HCT116 (cell line): ENCODE results near the gene KRTAP4-8. TPM values are rescaled to one million over a fixed set of nuclear protein-coding genes. Genes with fewer than 3 reads are reported as not detected.
"Not testable (repeated sequence)": the region's sequence is repeated elsewhere in the genome, so short reads cannot be mapped to it uniquely, and the experiment has no call there.

Experiments
- ATAC-seq: fragments of 200-7000 bp; cut with Tn5 transposase; 2 replicates; pipeline ENCODE4 v1.9.1; 2020; ENCODE audit warnings: mild to moderate bottlenecking, moderate library complexity
- BruUV-seq: library from RNA; stranded (reverse); fragments of 400-500 nt; replicated peaks from 2 replicates; lab custom pipeline; 2021; lab: Mats Ljungman, UMichigan
- CTCF ChIA-PET: fragments of 300-600 bp; sonication (Branson Sonifier 250); formaldehyde crosslinking; loops from one replicate; lab custom pipeline; 2021; ENCODE audit warnings: antibody characterized with exemption; lab: Charles Lee
- POLR2A ChIA-PET: fragments of 300-600, 350-600 bp; sonication (Branson Sonifier 250); formaldehyde crosslinking; loops from one replicate; lab custom pipeline; 2021; ENCODE audit warnings: antibody characterized with exemption; lab: Charles Lee
- RAD21 ChIA-PET, 2 experiments: fragments of 300-600 bp; sonication (Branson Sonifier 250); formaldehyde crosslinking; loops; one replicate each; lab custom pipeline; 2023; ENCODE audit warnings: low total read pairs in 2 of 2; ENCODE audit not compliant: uncharacterized antibody in 2 of 2, unreplicated experiment in 2 of 2, low non-redundant PET in 1 of 2; lab: Charles Lee
- DNase-seq: peaks from one replicate; pipeline ENCODE4 v3.0.0-alpha.2; 2010; ENCODE audit warnings: low read depth, low spot score
- H2AFZ ChIP-seq: fragments of 200-600 bp; shearing (Covaris generic), sonication (generic); 2 replicates; pipeline ENCODE4 v1.6.1; 2017; ENCODE audit warnings: low read depth, mixed run types, mixed read lengths, antibody characterized with exemption, low read length; ENCODE audit not compliant: poor library complexity, severe bottlenecking
- H3K27ac ChIP-seq: 2 replicates; pipeline ENCODE4 v1.5.1; 2012; ENCODE audit warnings: low read depth, low read length
- H3K27me3 ChIP-seq: fragments of 200-600 bp; sonication (generic); 2 replicates; pipeline ENCODE4 v1.6.1; 2016; ENCODE audit warnings: mixed run types, low read length, mixed read lengths; ENCODE audit not compliant: insufficient read depth
- H3K36me3 ChIP-seq, 2 experiments: fragments of 200-500 bp in 1 of 2; fragments of 200-600 bp in 1 of 2; sonication (Bioruptor generic) in 1 of 2; sonication (generic) in 1 of 2; 2 replicates each; pipeline versions ENCODE4 v1.5.1 to v1.6.1; 2014 to 2016; ENCODE audit warnings: low read length in 2 of 2, inconsistent platforms in 1 of 2, mixed read lengths in 1 of 2, mixed run types in 1 of 2; ENCODE audit not compliant: insufficient read depth in 2 of 2, control insufficient read depth in 1 of 2
- H3K4me1 ChIP-seq, 2 experiments: fragments of 200-600 bp in 1 of 2; sonication (generic) in 1 of 2; 2 replicates each; pipeline versions ENCODE4 v1.5.1 to v1.6.1; 2012 to 2017; ENCODE audit warnings: low read length in 2 of 2, inconsistent platforms in 1 of 2, mild to moderate bottlenecking in 1 of 2, mixed read lengths in 1 of 2, mixed run types in 1 of 2, moderate library complexity in 1 of 2; ENCODE audit not compliant: insufficient read depth in 2 of 2, control insufficient read depth in 1 of 2
- H3K4me2 ChIP-seq: fragments of 200-600 bp; sonication (generic); 2 replicates; pipeline ENCODE4 v1.6.1; 2017; ENCODE audit warnings: mixed run types, low read length, mixed read lengths
- H3K4me3 ChIP-seq, 2 experiments: fragments of 200-600 bp in 1 of 2; sonication (generic) in 1 of 2; replicated peaks in 1 of 2; 2 replicates each; pipeline ENCODE4 v1.5.1; 2011 to 2016; ENCODE audit warnings: low read length in 2 of 2, control low read depth in 1 of 2, low read depth in 1 of 2, mild to moderate bottlenecking in 1 of 2, mixed read lengths in 1 of 2, mixed run types in 1 of 2
- H3K79me2 ChIP-seq: fragments of 200-600 bp; sonication (generic); 2 replicates; pipeline ENCODE4 v1.6.1; 2017; ENCODE audit warnings: mild to moderate bottlenecking, mixed run types, low read length, moderate library complexity, mixed read lengths; ENCODE audit not compliant: insufficient read depth
- H3K9ac ChIP-seq: fragments of 200-600 bp; sonication (generic); 2 replicates; pipeline ENCODE4 v1.6.1; 2016; ENCODE audit warnings: low read length, mixed read lengths
- H3K9me2 ChIP-seq: fragments of 200-600 bp; sonication (generic), shearing (Covaris generic); 2 replicates; pipeline ENCODE4 v1.6.1; 2017; ENCODE audit warnings: mixed run types, mild to moderate bottlenecking, moderate library complexity; ENCODE audit not compliant: insufficient read depth
- H3K9me3 ChIP-seq, 2 experiments: fragments of 200-500 bp in 1 of 2; fragments of 200-600 bp in 1 of 2; sonication (Bioruptor generic) in 1 of 2; sonication (generic) in 1 of 2; 2 replicates each; pipeline ENCODE4 v1.6.1; 2014 to 2017; ENCODE audit warnings: low read length in 2 of 2, mixed read lengths in 2 of 2, inconsistent platforms in 1 of 2, low read depth in 1 of 2, mild to moderate bottlenecking in 1 of 2, mixed run types in 1 of 2, moderate library complexity in 1 of 2; ENCODE audit not compliant: control insufficient read depth in 1 of 2, insufficient read depth in 1 of 2
- H4K20me1 ChIP-seq: fragments of 200-600 bp; sonication (generic), shearing (Covaris generic); 2 replicates; pipeline ENCODE4 v1.6.1; 2017; ENCODE audit warnings: mixed run types, mild to moderate bottlenecking, moderate library complexity; ENCODE audit not compliant: insufficient read depth
- CBX3 ChIP-seq: IDR thresholded peaks from 2 replicates; pipeline ENCODE4 v1.6.1; 2012; ENCODE audit warnings: low read depth
- JUND ChIP-seq: IDR thresholded peaks from 2 replicates; pipeline ENCODE4 v1.6.1; 2012
- POLR2AphosphoS5 ChIP-seq: IDR thresholded peaks from 2 replicates; pipeline ENCODE4 v1.6.1; 2011; ENCODE audit warnings: mild to moderate bottlenecking, low read depth, low read length, moderate library complexity
- SP1 ChIP-seq: IDR thresholded peaks from 2 replicates; pipeline ENCODE4 v1.6.1; 2012; ENCODE audit warnings: low read depth
- intact Hi-C: fragments of 100-400 bp; cut with micrococcal nuclease; formaldehyde crosslinking; loops from 2 replicates; pipeline ENCODE4 v1.10.0; 2022
- total RNA-seq: library from RNA; stranded (reverse); gene quantifications from one replicate; pipeline ENCODE4 v1.2.1, GENCODE V29; 2021; ENCODE audit not compliant: unreplicated experiment

Gene KRTAP4-8
- total RNA-seq, 1 experiment from 2014 or later = not detected

GRCh38 chr17:41084100-41084856, 13.7 kb downstream of the KRTAP4-8 start, which contains the start of gene KRTAP4-7:
Gene KRTAP4-7 (plus strand): TSS chr17:41084150. CDS start chr17:41084207, 57 bp downstream.
- peak within 1 kb of the TSS; percentile 76 for H3K27ac ChIP-seq
- DNase-seq, CTCF ChIA-PET, intact Hi-C loops, H3K9me3 ChIP-seq, BruUV-seq, H3K27me3 ChIP-seq, H2AFZ ChIP-seq, H3K9me2 ChIP-seq, RAD21 ChIA-PET, H4K20me1 ChIP-seq: not testable (repeated sequence)
- POLR2A ChIA-PET = interaction anchor here (1.6 kb wide), 1 partner anchor 56 kb away, joined by 5 read pairs; the partner anchor contains the start of gene KRTAP4-6
- H3K4me3 ChIP-seq = peak within 1 kb of the TSS; percentile 40 to 56
- H3K4me1 ChIP-seq = peaks cover 20 to 47% of the 10 kb centered on the region in 2 experiments
- peaks cover 0 to 22% of the 10 kb centered on the region in 2 experiments; a peak in 2 of 4 replicates for H3K36me3 ChIP-seq
- peak within 1 kb of the TSS; percentile 62 for H3K4me2 ChIP-seq
- H3K9ac ChIP-seq = peak within 1 kb of the TSS; percentile 49
- ATAC-seq = peak; percentile 56
- TF ChIP-seq CBX3 = peak; percentile 48; the same call in 1 of the 2 replicates
- peak; percentile 14; the same call in 1 of the 2 replicates for TF ChIP-seq POLR2AphosphoS5
- peaks cover 42% of the 10 kb centered on the region for H3K79me2 ChIP-seq

- peak overlapping the region; percentile 76; the same call in 1 of the 2 replicates for H3K27ac ChIP-seq
- CTCF ChIA-PET, POLR2A ChIA-PET: not testable (repeated sequence)
These were observed 14.5 kb downstream of the KRTAP4-8 start for GRCh38 chr17:41083427-41083826.

More at GRCh38 chr17:41083427-41083826, 14.5 kb downstream of the KRTAP4-8 start:
- H4K20me1 ChIP-seq, H3K27me3 ChIP-seq, DNase-seq, RAD21 ChIA-PET, BruUV-seq, intact Hi-C loops, H3K9me3 ChIP-seq, H3K9me2 ChIP-seq, H2AFZ ChIP-seq: not testable (repeated sequence)
- Histone ChIP-seq H3K4me2 (peak overlapping the region; percentile 62), H3K4me3 (peak overlapping the region; percentile 40 to 56), H3K9ac (peak overlapping the region; percentile 49; the same call in 1 of the 2 replicates), H3K79me2 (peaks cover 50% of the 10 kb centered on the region), H3K36me3 (peaks cover 0 to 30% of the 10 kb centered on the region in 2 experiments; a peak in 2 of 4 replicates), H3K4me1 (peaks cover 20 to 54% of the 10 kb centered on the region in 2 experiments)
- peak; percentile 83 for ATAC-seq
- TF ChIP-seq JUND (0 out of 2 replicates have a peak, but pooled peaks have one; percentile 8), SP1 (peak; percentile 31; the same call in 1 of the 2 replicates)
